Uterus (tissue), 4 donors: Measurements from ENCODE around the gene FOLR1. TPM values are rescaled to one million over a fixed set of nuclear protein-coding genes. Genes with fewer than 3 reads are reported as not detected.
"Not testable (repeated sequence)": the region's sequence is repeated elsewhere in the genome, so short reads cannot be mapped to it uniquely, and the experiment has no call there.

Experiments
- DNase-seq, 2 donors: peaks; one replicate each; pipeline ENCODE4 v3.0.0-alpha.2; 2019 to 2020
- H3K27ac ChIP-seq, 2 donors: fragments of 200-600 bp; sonication (generic); 1 replicate in 1 of 2; 2 replicates in 1 of 2; pipeline ENCODE4 v1.5.1; 2016 to 2018
- H3K27me3 ChIP-seq, 2 donors: fragments of 200-600 bp; sonication (generic); one replicate each; pipeline ENCODE4 v1.5.1; 2018 to 2019; ENCODE audit warnings: control low read depth in 1 of 2
- H3K36me3 ChIP-seq, 2 donors: fragments of 200-600 bp; sonication (generic); one replicate each; pipeline ENCODE4 v1.5.1; 2019; ENCODE audit warnings: control low read depth in 1 of 2
- H3K4me1 ChIP-seq, 2 donors: fragments of 200-600 bp; sonication (generic); one replicate each; pipeline ENCODE4 v1.5.1; 2018 to 2019; ENCODE audit warnings: control low read depth in 1 of 2
- H3K4me3 ChIP-seq, 2 donors: fragments of 200-600 bp; sonication (generic); 1 replicate in 1 of 2; 2 replicates in 1 of 2; pipeline ENCODE4 v1.5.1; 2018 to 2019; ENCODE audit warnings: mild to moderate bottlenecking in 1 of 2
- H3K9me3 ChIP-seq, 2 donors: fragments of 200-600 bp; sonication (generic); one replicate each; pipeline ENCODE4 v1.5.1; 2019; ENCODE audit warnings: control low read depth in 1 of 2
- POLR2A ChIP-seq, 2 donors: fragments of 450-650 bp; IDR thresholded peaks; one replicate each; pipeline ENCODE4 v1.6.1; 2016; ENCODE audit warnings: antibody characterized with exemption in 2 of 2, mild to moderate bottlenecking in 1 of 2, moderate library complexity in 1 of 2
- intact Hi-C: fragments of 100-400 bp; cut with DNase I; formaldehyde crosslinking; loops from one replicate; pipeline ENCODE4 v1.15.1; 2023; ENCODE audit warnings: low total_unique reads
- total RNA-seq, 4 donors: library from RNA; depleted of rRNA in 3 of 4; stranded (reverse); fragments of >200 nt in 3 of 4; gene quantifications; one replicate each; pipeline versions ENCODE4 v1.1.0 to v1.2.4, GENCODE V29; 2014 to 2023
- TF ChIP-seq, protein P1 (sequence below), 4 experiments: fragments of 200-600 bp in 2 of 4; fragments of 450-650 bp in 2 of 4; sonication (generic) in 2 of 4; IDR thresholded peaks; one replicate each; pipeline ENCODE4 v1.5.1; 2016 to 2019; ENCODE audit warnings: antibody characterized with exemption in 4 of 4, mild to moderate bottlenecking in 2 of 4, moderate library complexity in 1 of 4
- donor health status: DM: yes; HTN: yes; CAD: no.

Gene FOLR1
- total RNA-seq: 10 to 100 TPM in 1 of 4 donors, 1 to 10 TPM in 1, not detected in 2; 1.8 to 22.0 TPM

DNA sequence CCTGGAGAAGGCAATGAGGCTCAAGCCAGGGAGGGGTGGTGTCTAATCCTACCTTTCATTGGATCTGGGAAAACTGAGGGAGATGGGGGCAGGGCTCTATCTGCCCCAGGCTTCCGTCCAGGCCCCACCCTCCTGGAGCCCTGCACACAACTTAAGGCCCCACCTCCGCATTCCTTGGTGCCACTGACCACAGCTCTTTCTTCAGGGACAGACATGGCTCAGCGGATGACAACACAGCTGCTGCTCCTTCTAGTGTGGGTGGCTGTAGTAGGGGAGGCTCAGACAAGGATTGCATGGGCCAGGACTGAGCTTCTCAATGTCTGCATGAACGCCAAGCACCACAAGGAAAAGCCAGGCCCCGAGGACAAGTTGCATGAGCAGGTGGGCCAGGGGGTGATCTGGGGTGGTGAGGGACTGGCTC is at the start of gene FOLR1:
Gene FOLR1 (plus strand): TSS at position 180 of the 421 bp plus-strand sequence. CDS start 34 bp downstream, at position 214.
- intact Hi-C loops: no loop called here

DNA sequence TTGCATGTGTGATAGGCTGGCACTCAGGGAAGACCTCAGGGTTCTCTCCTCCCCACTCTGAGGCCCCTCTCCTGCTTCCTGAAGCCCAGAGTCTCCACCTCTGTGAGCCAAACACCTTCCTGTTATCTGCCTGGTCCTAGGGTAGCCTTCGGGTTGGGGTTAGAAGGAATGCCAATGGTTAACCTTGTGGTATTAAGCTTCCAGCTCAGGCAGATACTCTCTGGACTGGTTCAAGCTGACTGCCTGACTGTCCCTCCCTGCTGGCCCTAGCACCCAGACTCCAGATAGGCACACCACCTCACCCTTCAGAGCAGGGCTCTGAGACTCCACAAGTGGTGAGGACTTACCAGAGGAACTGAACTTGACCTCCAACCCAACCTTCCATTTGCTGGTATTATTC is 49.4 kb upstream of the FOLR1 start:
- H3K27ac ChIP-seq, H3K4me3 ChIP-seq, H3K27me3 ChIP-seq, H3K4me1 ChIP-seq, H3K36me3 ChIP-seq, DNase-seq, intact Hi-C loops, H3K9me3 ChIP-seq: not testable (repeated sequence)

More for the DNA sequence above, at the start of gene FOLR1:
- H3K27ac ChIP-seq: no peak within 1 kb of the TSS
- H3K27me3 ChIP-seq: no peaks in the 10 kb centered on the region
- no peak for DNase-seq
- H3K4me3 ChIP-seq: no peak within 1 kb of the TSS
- no peaks in the 10 kb centered on the region for H3K9me3 ChIP-seq
- no peaks in the 10 kb centered on the region for H3K4me1 ChIP-seq
- TF ChIP-seq, protein P1, sequence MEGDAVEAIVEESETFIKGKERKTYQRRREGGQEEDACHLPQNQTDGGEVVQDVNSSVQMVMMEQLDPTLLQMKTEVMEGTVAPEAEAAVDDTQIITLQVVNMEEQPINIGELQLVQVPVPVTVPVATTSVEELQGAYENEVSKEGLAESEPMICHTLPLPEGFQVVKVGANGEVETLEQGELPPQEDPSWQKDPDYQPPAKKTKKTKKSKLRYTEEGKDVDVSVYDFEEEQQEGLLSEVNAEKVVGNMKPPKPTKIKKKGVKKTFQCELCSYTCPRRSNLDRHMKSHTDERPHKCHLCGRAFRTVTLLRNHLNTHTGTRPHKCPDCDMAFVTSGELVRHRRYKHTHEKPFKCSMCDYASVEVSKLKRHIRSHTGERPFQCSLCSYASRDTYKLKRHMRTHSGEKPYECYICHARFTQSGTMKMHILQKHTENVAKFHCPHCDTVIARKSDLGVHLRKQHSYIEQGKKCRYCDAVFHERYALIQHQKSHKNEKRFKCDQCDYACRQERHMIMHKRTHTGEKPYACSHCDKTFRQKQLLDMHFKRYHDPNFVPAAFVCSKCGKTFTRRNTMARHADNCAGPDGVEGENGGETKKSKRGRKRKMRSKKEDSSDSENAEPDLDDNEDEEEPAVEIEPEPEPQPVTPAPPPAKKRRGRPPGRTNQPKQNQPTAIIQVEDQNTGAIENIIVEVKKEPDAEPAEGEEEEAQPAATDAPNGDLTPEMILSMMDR (IDR thresholded peaks at IDR 0.05): no peak
- no peak for TF ChIP-seq POLR2A (IDR thresholded peaks at IDR 0.05)
- H3K36me3 ChIP-seq: no peaks in the 10 kb centered on the region

DNA sequence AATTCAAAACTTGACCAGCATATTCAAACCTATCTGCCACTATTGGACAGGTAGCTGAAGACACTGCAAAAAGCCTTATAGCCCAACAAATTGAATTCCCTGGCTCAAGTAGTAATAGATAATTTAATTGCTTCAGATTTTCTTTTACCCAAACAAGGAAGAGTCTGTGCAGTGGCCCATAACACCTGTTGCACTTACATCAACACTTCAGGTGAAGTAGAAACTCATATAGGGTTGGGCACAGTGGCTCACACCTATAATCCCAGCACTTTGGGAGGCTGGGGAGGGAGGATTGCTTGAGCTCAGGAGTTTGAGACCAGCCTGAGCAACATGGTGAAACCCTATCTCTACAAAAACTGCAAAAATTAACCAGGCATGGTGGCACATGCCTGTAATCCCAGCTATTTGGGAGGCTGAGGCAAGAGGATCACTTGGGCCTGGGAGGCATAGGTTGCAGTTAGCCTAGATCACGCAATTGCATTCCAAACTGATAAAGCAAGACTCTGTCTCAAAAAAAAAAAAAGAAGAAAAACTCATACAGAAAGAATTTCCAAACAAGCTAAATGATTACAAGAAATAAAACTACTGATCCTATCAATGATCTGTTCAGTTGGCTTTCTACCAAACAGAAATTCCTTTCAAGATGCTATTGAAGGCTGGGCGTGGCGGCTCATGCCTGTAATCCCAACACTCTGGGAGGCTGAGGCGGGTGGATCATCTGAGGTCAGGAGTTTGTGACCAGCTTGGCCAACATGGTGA is 47.0 kb upstream of the FOLR1 start:
- no peak overlapping the region for H3K4me3 ChIP-seq
- no peak overlapping the region for H3K27ac ChIP-seq
- H3K27me3 ChIP-seq: no peaks in the 10 kb centered on the region
- no peaks in the 10 kb centered on the region for H3K36me3 ChIP-seq
- no peak for DNase-seq
- TF ChIP-seq POLR2A (IDR thresholded peaks at IDR 0.05): no peak
- TF ChIP-seq, protein P1 (IDR thresholded peaks at IDR 0.05): no peak
- intact Hi-C loops: no loop called here
- no peaks in the 10 kb centered on the region for H3K9me3 ChIP-seq
- H3K4me1 ChIP-seq: no peaks in the 10 kb centered on the region

DNA sequence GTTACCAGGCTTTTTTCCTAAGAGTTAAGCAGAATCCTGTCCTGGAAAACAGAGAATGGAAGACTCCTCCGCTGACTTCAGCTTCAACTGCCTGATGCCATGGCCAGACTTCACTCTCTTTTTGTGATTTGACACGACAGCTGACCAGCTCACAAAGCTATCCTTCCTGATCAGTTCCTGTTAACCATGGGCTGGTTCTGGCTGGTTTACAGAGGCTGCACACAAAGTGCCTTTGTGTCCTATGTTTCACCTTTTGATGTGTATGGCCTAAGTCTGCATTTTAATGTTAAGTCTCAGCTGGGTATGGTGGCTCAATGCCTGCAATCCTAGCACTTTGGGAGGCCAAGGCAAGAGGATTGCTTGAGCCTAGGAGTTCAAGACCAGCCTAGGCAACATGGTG is 45.3 kb upstream of the FOLR1 start:
- Histone ChIP-seq H3K36me3 (no peaks in the 10 kb centered on the region), H3K27ac (no peak overlapping the region), H3K4me1 (no peaks in the 10 kb centered on the region), H3K4me3 (no peak overlapping the region), H3K27me3 (no peaks in the 10 kb centered on the region), H3K9me3 (no peaks in the 10 kb centered on the region)
- no peak for DNase-seq
- TF ChIP-seq POLR2A (IDR thresholded peaks at IDR 0.05): no peak
- TF ChIP-seq, protein P1 (IDR thresholded peaks at IDR 0.05): no peak
- intact Hi-C loops: no loop called here

DNA sequence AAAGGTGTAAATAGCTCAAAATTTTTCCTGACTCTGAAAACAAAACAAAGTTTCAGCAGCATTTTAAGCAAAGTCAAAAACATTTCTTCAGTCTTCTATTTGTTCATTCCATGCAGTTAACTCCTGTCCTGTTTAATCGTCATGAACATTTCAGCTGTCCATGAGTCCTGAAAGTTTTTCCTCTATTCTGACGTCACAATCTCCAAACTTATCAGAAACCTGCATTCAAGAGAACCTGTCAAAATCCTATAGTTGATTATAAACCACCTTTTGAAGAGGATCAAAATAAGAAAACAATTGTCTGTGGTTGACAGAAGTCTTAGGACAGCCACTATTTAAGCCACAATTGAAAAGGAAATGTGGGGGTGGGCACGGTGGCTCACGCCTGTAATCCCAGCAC is 41.1 kb upstream of the FOLR1 start:
- no peak for DNase-seq
- intact Hi-C loops: no loop called here
- no peaks in the 10 kb centered on the region for H3K36me3 ChIP-seq
- no peaks in the 10 kb centered on the region for H3K27me3 ChIP-seq
- no peaks in the 10 kb centered on the region for H3K4me1 ChIP-seq
- no peaks in the 10 kb centered on the region for H3K9me3 ChIP-seq
- TF ChIP-seq, protein P1 (IDR thresholded peaks at IDR 0.05): no peak
- TF ChIP-seq POLR2A (IDR thresholded peaks at IDR 0.05): no peak
- H3K4me3 ChIP-seq: no peak overlapping the region
- H3K27ac ChIP-seq: no peak overlapping the region

DNA sequence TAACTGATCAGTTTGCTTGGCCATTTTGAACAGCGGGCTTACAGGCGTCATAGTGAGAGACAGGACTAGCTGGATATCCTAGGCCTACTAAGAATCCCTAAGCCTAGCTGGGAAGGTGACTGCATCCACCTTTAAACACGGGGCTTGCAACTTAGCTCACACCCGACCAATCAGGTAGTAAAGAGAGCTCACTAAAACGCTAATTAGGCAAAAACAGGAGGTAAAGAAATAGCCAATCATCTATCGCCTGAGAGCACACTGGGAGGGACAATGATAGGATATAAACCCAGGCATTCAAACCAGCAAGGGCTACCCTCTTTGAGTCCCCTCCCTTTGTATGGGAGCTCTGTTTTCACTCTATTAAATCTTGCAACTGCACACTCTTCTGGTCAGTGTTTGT is 38.1 kb upstream of the FOLR1 start:
- H3K4me3 ChIP-seq, H3K36me3 ChIP-seq, H3K27ac ChIP-seq, intact Hi-C loops, DNase-seq, H3K4me1 ChIP-seq, H3K27me3 ChIP-seq, H3K9me3 ChIP-seq: not testable (repeated sequence)
